Chondrocyte (in vitro differentiated cells): ENCODE results near the gene RABGAP1L. TPM values are rescaled to one million over a fixed set of nuclear protein-coding genes. Genes with fewer than 3 reads are reported as not detected.

Experiments
- DNase-seq: peaks from one replicate; pipeline ENCODE4 v3.0.0; 2021; ENCODE audit warnings: mixed read lengths, low spot score
- H3K27ac Mint-ChIP-seq: one replicate; pipeline ENCODE4 v1.8.0; 2021; ENCODE audit warnings: mild to moderate bottlenecking, moderate library complexity, mixed read lengths; ENCODE audit not compliant: unreplicated experiment
- H3K27me3 Mint-ChIP-seq: 2 replicates; pipeline ENCODE4 v1.8.0; 2021; ENCODE audit warnings: low read depth, mixed read lengths
- H3K36me3 Mint-ChIP-seq: 2 replicates; pipeline ENCODE4 v1.8.0; 2021; ENCODE audit warnings: low read depth, mixed read lengths
- H3K4me1 Mint-ChIP-seq: 2 replicates; pipeline ENCODE4 v1.8.0; 2021; ENCODE audit warnings: low read depth, mild to moderate bottlenecking, mixed read lengths
- H3K4me3 Mint-ChIP-seq: one replicate; pipeline ENCODE4 v1.8.0; 2021; ENCODE audit warnings: mild to moderate bottlenecking, moderate library complexity, mixed read lengths; ENCODE audit not compliant: unreplicated experiment
- H3K9me3 Mint-ChIP-seq: 2 replicates; pipeline ENCODE4 v1.8.0; 2021; ENCODE audit warnings: low read depth, mixed read lengths
- total RNA-seq: library from RNA; stranded (reverse); gene quantifications from 3 replicates; pipeline ENCODE4 v1.2.1, GENCODE V29; 2021
- TF ChIP-seq, protein P1 (sequence below): fragments of 200-600 bp; sonication (generic); IDR thresholded peaks from 2 replicates; pipeline ENCODE4 v1.5.0; 2021; ENCODE audit warnings: antibody characterized with exemption, mild to moderate bottlenecking, moderate library complexity

The RABGAP1L gene
- total RNA-seq, 1 donor from 2014 or later = 27.1 TPM

DNA sequence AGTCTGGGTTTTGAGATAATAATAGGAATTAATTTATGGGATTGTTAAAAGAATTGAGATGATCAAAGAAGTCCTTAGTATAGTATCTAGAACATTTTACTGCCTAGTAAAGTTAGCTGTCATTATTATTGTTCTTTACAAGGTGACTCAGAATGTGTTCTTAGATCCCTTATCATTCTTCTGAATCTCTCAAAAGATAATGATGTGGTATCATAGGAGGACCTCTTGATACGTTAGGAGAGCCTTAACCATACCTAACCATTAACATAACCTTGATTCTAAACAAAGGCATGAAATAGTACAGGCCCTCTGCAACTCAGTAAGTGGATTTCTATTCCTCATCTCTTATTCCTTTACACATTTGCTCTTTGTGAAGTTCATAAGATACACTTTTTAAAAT lies 593.8 kb downstream of the RABGAP1L start:
- Mint-ChIP-seq H3K4me3 (no peak overlapping the region), H3K27ac (no peak overlapping the region), H3K27me3 (no peaks in the 10 kb centered on the region), H3K36me3 (no peaks in the 10 kb centered on the region), H3K4me1 (no peaks in the 10 kb centered on the region), H3K9me3 (no peaks in the 10 kb centered on the region)
- TF ChIP-seq, protein P1, sequence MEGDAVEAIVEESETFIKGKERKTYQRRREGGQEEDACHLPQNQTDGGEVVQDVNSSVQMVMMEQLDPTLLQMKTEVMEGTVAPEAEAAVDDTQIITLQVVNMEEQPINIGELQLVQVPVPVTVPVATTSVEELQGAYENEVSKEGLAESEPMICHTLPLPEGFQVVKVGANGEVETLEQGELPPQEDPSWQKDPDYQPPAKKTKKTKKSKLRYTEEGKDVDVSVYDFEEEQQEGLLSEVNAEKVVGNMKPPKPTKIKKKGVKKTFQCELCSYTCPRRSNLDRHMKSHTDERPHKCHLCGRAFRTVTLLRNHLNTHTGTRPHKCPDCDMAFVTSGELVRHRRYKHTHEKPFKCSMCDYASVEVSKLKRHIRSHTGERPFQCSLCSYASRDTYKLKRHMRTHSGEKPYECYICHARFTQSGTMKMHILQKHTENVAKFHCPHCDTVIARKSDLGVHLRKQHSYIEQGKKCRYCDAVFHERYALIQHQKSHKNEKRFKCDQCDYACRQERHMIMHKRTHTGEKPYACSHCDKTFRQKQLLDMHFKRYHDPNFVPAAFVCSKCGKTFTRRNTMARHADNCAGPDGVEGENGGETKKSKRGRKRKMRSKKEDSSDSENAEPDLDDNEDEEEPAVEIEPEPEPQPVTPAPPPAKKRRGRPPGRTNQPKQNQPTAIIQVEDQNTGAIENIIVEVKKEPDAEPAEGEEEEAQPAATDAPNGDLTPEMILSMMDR = no peak
- no peak for DNase-seq

DNA sequence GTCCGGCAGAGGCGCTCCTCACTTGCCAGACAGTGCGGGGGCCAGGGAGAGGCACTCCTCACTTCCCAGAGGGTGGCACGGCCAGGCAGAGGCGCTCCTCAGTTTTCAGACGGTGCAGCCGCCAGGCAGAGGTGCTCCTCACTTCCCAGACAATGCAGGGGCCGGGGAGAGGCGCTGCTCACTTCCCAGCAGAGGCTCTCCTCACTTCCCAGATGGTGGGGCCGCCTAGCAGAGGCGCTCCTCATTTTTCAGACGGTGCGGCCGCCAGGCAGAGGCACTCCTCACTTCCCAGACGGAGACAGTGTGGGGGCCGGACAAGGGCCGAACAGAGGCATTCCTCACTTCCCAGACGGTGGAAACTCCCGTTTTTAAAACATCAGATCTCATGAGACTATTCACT lies 602.0 kb downstream of the RABGAP1L start:
- H3K27me3 Mint-ChIP-seq = no peaks in the 10 kb centered on the region
- no peaks in the 10 kb centered on the region for H3K4me1 Mint-ChIP-seq
- no peak overlapping the region for H3K4me3 Mint-ChIP-seq
- DNase-seq = no peak
- no peaks in the 10 kb centered on the region for H3K9me3 Mint-ChIP-seq
- no peaks in the 10 kb centered on the region for H3K36me3 Mint-ChIP-seq
- H3K27ac Mint-ChIP-seq = no peak overlapping the region
- TF ChIP-seq, protein P1 = no peak

DNA sequence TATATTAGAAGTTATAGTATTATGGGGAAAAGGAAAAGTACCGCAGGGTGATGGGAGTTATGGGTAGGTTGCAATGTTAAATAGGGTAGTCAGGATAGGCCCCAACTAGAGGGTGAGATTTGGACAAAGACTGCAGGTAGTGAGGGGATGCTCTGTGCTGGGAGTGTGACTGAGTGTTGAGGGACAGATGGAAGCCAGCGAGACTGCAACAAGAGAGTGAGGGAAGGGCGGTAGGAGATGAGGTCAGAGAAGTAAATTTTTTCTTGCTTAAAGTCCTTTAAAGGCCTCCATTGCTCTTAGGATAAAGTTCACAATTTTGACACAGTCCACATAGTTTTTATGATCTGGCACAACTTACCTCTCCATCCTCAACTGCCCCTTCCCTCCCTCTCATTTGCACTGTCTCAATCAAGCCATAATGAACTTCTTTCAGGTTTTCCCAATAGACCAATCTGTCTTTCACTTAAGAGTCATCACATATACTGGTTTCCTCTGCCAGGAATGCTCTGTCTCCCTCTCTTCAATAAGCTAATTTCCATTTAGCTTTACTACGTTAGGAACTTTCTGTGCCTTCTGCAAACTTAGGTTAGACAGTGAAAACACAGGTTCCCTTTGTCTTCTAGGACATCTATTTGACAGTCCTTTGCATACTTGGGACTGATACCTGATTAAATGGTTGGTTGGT lies 602.7 kb downstream of the RABGAP1L start:
- H3K27ac Mint-ChIP-seq = no peak overlapping the region
- no peak overlapping the region for H3K4me3 Mint-ChIP-seq
- H3K36me3 Mint-ChIP-seq = no peaks in the 10 kb centered on the region
- no peak for DNase-seq
- TF ChIP-seq, protein P1 = no peak
- no peaks in the 10 kb centered on the region for H3K4me1 Mint-ChIP-seq
- H3K27me3 Mint-ChIP-seq = no peaks in the 10 kb centered on the region
- no peaks in the 10 kb centered on the region for H3K9me3 Mint-ChIP-seq

DNA sequence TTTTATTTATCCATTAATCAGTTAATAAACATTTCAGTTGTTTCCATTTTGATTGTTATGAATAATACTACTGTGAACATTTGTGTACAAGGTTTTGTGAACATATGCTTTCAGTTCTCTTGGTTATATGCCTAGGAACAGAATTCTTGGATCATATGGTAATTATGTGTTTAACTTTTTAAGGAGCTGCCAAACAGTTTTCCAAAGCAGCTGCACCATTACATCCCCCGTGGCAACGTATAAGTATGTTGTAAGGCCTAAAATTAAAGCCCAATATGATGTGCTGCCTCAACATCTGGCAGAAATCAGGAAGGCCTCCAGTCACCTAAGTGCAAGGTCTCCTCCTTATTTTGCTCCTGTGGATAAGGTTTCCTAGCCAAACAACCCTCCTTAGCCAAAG lies 604.9 kb downstream of the RABGAP1L start:
- H3K4me1 Mint-ChIP-seq = no peaks in the 10 kb centered on the region
- no peak overlapping the region for H3K27ac Mint-ChIP-seq
- no peak overlapping the region for H3K4me3 Mint-ChIP-seq
- no peaks in the 10 kb centered on the region for H3K27me3 Mint-ChIP-seq
- no peaks in the 10 kb centered on the region for H3K9me3 Mint-ChIP-seq
- H3K36me3 Mint-ChIP-seq = no peaks in the 10 kb centered on the region
- no peak for DNase-seq
- TF ChIP-seq, protein P1 = no peak

DNA sequence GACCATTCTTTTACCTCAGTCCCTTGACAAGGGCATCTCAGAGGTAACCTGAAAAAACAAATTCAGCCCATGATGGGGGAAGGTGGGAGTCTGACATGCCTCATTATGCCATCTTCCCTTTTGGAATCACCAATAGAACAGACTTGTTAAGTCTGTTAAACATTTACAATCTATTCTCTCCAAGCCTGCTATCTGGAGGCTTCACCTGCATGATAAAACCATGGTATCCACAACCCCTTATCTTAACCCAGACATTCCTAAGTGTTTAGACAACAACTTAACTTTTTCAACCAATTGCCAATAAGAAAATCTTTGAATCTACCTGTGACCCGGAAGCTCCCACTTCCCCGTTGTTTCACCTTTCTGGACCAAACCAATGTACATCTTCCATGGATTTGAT lies 607.4 kb downstream of the RABGAP1L start:
- Mint-ChIP-seq H3K36me3 (no peaks in the 10 kb centered on the region), H3K9me3 (no peaks in the 10 kb centered on the region), H3K27me3 (no peaks in the 10 kb centered on the region), H3K4me1 (no peaks in the 10 kb centered on the region), H3K4me3 (no peak overlapping the region), H3K27ac (no peak overlapping the region)
- DNase-seq = no peak
- TF ChIP-seq, protein P1 = no peak
